Heart left ventricle (tissue), 13 donors: ENCODE measurements around the gene WFDC12.

Experiments used
- POLR2A ChIP-seq, 2 donors: fragments of 450-650 bp; IDR thresholded peaks; one replicate each; pipeline ENCODE4 v1.6.1; 2017; ENCODE audit warnings: antibody characterized with exemption in 2 of 2, mild to moderate bottlenecking in 2 of 2, moderate library complexity in 2 of 2
- TF ChIP-seq, protein P1 (sequence below), 12 donors: fragments of 200-600 bp; sonication (generic) in 4 of 12; IDR thresholded peaks; one replicate each; pipeline versions ENCODE4 v1.5.0 to v1.8.0; 2018 to 2022; ENCODE audit warnings: antibody characterized with exemption in 12 of 12, mild to moderate bottlenecking in 5 of 12
- donor health status: ischemic (EF 13 %, LVEDD 7.1; RV severe dilation, severe dysfunction).
- donor health status: DM: no; HTN: yes; CAD: no.
- donor health status: DM: no; HTN: no; CAD: no.
- donor health status: ischemic (EF 25% LVEDD 6.9; RV normal size, moderate dysfunction).
- donor health status: ischemic (EF 25% LVEDD 5.7; RV mildly dilated, moderate dysfunction).
- donor health status: ischemic (EF 35%, LVEDD 5.7; RV mildly dilated, moderate dysfunction).
- donor health status: nonischemic (EF 11% LVEDD 7.7; RV severe dilation, severe dysfunction).
- donor health status: DM: yes; HTN: yes; CAD: no.
- donor health status: PGD.
- donor health status: ischemic (EF 29% LVEDD 5.4; RV normal size, mild dysfunction).
- donor health status: nonischemic (EF 23%, LVEDD 6.1; RV moderate dilation, normal function).

DNA sequence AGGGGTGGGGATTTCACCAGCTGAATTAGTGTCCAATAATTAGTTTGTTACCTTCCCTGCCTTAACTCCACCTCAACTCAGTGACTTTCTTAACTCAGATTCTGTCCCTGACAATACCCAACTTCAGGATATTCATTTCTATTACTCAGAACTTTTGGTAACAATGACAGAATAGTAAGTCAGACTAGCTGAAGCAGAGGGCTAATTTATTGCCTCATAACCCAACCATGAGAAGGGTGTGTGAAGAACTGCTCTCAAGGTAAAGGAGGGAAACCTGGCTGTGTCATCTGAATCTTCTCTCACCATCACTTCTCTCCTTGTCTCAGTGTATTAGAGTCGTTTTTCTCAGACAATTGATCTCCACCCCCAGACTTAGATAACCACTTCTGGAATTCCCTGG is 49.3 kb upstream of the WFDC12 start:
- TF ChIP-seq, protein P1, sequence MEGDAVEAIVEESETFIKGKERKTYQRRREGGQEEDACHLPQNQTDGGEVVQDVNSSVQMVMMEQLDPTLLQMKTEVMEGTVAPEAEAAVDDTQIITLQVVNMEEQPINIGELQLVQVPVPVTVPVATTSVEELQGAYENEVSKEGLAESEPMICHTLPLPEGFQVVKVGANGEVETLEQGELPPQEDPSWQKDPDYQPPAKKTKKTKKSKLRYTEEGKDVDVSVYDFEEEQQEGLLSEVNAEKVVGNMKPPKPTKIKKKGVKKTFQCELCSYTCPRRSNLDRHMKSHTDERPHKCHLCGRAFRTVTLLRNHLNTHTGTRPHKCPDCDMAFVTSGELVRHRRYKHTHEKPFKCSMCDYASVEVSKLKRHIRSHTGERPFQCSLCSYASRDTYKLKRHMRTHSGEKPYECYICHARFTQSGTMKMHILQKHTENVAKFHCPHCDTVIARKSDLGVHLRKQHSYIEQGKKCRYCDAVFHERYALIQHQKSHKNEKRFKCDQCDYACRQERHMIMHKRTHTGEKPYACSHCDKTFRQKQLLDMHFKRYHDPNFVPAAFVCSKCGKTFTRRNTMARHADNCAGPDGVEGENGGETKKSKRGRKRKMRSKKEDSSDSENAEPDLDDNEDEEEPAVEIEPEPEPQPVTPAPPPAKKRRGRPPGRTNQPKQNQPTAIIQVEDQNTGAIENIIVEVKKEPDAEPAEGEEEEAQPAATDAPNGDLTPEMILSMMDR (IDR thresholded peaks at IDR 0.05), result no peak
- TF ChIP-seq POLR2A (IDR thresholded peaks at IDR 0.05), result no peak
